RWPE1 (cell line): Measurements from ENCODE around the gene NLRP9.

Experiments
- CTCF ChIA-PET: fragments of 350-600 bp; sonication (Branson Sonifier 250); formaldehyde crosslinking; extraction: SDS; loops from one replicate; lab custom pipeline; 2021; lab: Yijun Ruan, JAX
- POLR2A ChIA-PET: fragments of 400-600 bp; formaldehyde crosslinking; extraction: SDS; loops from one replicate; lab custom pipeline; 2020; ENCODE audit warnings: antibody characterized with exemption; ENCODE audit not compliant: low non-redundant PET; lab: Yijun Ruan, JAX
- DNase-seq: peaks from one replicate; pipeline ENCODE4 v3.0.0; 2012; ENCODE audit warnings: low spot score
- H3K27ac ChIP-seq: fragments of 450-650 bp; 2 replicates; pipeline ENCODE4 v1.5.1; 2017
- TF ChIP-seq, protein P1 (sequence below): fragments of 450-650 bp; conservative IDR thresholded peaks from 2 replicates; pipeline ENCODE4 v1.5.1; 2017; ENCODE audit warnings: low read depth, mild to moderate bottlenecking

NLRP9 gene

GRCh38 chr19:55674841-55675660, 63.2 kb downstream of the NLRP9 start, which contains the start of gene EPN1:
TSS of gene EPN1 (plus strand) at chr19:55675226. CDS start at chr19:55678628, 3,402 bp downstream.
- H3K27ac ChIP-seq, result peak within 1 kb of the TSS; percentile 86
- TF ChIP-seq, protein P1, sequence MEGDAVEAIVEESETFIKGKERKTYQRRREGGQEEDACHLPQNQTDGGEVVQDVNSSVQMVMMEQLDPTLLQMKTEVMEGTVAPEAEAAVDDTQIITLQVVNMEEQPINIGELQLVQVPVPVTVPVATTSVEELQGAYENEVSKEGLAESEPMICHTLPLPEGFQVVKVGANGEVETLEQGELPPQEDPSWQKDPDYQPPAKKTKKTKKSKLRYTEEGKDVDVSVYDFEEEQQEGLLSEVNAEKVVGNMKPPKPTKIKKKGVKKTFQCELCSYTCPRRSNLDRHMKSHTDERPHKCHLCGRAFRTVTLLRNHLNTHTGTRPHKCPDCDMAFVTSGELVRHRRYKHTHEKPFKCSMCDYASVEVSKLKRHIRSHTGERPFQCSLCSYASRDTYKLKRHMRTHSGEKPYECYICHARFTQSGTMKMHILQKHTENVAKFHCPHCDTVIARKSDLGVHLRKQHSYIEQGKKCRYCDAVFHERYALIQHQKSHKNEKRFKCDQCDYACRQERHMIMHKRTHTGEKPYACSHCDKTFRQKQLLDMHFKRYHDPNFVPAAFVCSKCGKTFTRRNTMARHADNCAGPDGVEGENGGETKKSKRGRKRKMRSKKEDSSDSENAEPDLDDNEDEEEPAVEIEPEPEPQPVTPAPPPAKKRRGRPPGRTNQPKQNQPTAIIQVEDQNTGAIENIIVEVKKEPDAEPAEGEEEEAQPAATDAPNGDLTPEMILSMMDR, result no peak
- peak; percentile 97 for DNase-seq
- ChIA-PET POLR2A (no interaction called here), CTCF (interaction anchor here (0.5 kb wide), 1 partner anchor 535 kb away, joined by 3 read pairs; no protein-coding TSS in a partner anchor)

DNA sequence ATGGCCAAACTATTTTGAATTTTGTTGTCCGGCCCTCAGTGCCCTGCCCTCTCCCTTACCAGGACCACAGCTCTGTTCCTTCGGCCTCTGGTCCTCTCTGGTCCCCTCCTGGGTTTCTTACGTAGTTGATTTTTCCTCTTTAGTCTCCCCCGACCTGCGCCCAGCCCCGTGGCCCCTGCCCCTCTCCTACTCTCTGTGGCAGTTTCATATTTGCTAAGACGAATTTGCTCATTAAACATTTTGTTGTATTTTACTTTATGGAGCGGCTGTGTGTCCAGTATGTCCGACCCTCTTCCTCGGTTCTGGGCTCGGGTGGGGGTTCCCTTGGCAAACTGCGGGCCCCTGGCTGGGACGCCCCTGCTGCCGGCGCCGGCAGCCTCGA, 63.8 kb downstream of the NLRP9 start:
- TF ChIP-seq, protein P1, result no peak
- CTCF ChIA-PET, result interaction anchor here (0.5 kb wide), 1 partner anchor 534 kb away, joined by 3 read pairs; no protein-coding TSS in a partner anchor
- H3K27ac ChIP-seq, result peak overlapping the region; percentile 86

GRCh38 chr19:55673889-55674288, 64.3 kb downstream of the NLRP9 start:
- TF ChIP-seq, protein P1, result no peak
- ChIA-PET CTCF (no interaction called here), POLR2A (no interaction called here)
- DNase-seq, result no peak
- peak overlapping the region; percentile 86 for H3K27ac ChIP-seq

More for the DNA sequence above, 63.8 kb downstream of the NLRP9 start:
- POLR2A ChIA-PET, result no interaction called here
- no peak for DNase-seq

DNA sequence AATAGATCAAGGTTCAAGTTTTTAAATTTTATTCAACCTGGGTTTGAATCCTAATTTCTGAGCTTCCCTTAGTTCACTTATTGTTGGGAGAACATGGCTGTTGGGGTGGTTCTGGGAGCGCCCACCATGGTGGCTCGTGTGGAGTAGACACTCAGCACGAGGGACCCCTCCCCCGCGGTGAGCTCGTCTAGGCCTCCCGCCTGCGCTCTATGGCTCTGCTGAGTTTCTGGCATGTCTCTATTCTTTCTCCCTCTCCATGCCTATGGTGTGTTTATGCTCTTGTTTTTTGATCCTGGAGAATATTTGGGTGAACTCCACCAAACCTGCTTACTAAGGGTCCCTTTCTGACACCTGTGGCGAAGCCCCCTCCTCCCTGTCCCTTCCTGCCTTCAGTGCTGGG, 64.7 kb downstream of the NLRP9 start:
- TF ChIP-seq, protein P1, result no peak
- CTCF ChIA-PET, result interaction anchor here (1.0 kb wide), 1 partner anchor 33 kb away, joined by 3 read pairs; the partner anchor contains the start of gene ZNF580
- H3K27ac ChIP-seq, result peak overlapping the region; percentile 86
- no peak for DNase-seq
- POLR2A ChIA-PET, result no interaction called here

DNA sequence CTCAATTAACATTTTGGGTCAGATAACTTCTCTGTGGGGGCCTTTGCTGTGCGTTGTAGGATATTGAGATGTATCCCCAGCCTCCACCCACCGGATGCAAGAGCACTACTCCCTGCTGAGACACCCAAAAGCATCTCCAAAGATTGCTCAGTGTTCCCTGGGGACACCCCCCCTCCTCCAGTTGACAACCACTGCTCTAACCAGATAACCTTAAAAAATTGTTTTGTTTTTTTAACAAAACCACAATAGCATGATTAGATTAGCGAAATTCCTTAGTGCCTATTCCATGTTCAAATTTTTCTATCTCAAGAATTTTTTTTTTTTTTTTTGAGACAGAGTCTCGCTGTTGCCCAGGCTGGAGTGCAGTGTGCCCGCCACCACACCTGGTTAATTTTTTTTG, 65.8 kb downstream of the NLRP9 start:
- CTCF ChIA-PET, result interaction anchor here (0.7 to 1.0 kb wide), 3 partner anchors 9 to 67 kb away, joined by 3 to 5 read pairs (median 3); partner anchors contain the start of genes ZNF580 and ZNF865
- H3K27ac ChIP-seq, result peak overlapping the region; percentile 28; the same call in 1 of the 2 replicates
- POLR2A ChIA-PET, result no interaction called here
- DNase-seq, result no peak
- TF ChIP-seq, protein P1, result no peak

GRCh38 chr19:55671054-55671378, 67.2 kb downstream of the NLRP9 start:
- ChIA-PET CTCF (interaction anchor here (0.6 to 1.5 kb wide), 3 partner anchors 14 to 1032 kb away, joined by 3 to 7 read pairs (median 7); no protein-coding TSS in a partner anchor), POLR2A (no interaction called here)
- peak overlapping the region; percentile 53 for H3K27ac ChIP-seq
- TF ChIP-seq, protein P1, result no peak
- DNase-seq, result no peak
